TTC549 (cell line): ENCODE measurements around the gene HPS5.

ENCODE experiments used
- FAIRE-seq: peaks from 2 replicates; lab custom pipeline; 2012; peaks lifted over from hg19 to GRCh38; lab: Jason Lieb, UNC

HPS5 gene

DNA sequence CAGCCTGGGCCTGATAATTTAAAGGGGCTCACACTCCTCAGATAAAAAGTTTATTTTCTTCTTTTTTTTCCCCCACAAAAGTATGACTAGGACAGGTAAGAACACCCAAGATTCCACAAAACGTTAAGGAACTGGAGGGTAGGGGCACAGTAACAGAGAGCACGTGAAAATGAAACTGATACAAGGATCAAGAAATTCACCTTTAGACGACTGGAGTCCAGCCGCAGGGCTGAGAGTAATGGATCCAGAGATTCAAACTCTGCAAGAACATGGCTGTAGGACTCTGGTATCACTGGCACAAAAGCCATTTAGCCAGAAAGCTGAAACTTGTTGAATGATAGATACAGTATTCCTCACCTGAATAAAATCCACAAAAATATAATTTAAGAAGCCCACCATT, 4.4 kb downstream of the HPS5 start:
- no peak for FAIRE-seq

DNA sequence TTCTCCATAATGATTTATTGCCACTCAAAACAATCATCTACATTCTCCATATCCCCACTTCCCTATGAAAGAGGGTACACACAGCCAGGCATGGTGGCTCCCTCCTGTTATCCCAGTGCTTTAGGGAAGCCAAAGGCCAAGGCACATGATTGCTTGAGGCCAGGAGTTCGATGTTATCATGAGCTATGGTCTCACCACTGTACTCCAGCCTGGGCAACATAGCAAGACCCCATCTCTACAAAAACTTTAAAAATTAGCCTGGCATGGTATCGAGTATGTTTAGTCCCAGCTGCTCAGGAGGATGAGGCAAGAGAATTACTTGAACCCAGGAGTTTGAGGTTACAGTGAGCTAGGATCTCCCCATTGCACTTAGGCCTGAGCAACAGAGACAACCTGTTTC, 6.0 kb downstream of the HPS5 start:
- no peak for FAIRE-seq

DNA sequence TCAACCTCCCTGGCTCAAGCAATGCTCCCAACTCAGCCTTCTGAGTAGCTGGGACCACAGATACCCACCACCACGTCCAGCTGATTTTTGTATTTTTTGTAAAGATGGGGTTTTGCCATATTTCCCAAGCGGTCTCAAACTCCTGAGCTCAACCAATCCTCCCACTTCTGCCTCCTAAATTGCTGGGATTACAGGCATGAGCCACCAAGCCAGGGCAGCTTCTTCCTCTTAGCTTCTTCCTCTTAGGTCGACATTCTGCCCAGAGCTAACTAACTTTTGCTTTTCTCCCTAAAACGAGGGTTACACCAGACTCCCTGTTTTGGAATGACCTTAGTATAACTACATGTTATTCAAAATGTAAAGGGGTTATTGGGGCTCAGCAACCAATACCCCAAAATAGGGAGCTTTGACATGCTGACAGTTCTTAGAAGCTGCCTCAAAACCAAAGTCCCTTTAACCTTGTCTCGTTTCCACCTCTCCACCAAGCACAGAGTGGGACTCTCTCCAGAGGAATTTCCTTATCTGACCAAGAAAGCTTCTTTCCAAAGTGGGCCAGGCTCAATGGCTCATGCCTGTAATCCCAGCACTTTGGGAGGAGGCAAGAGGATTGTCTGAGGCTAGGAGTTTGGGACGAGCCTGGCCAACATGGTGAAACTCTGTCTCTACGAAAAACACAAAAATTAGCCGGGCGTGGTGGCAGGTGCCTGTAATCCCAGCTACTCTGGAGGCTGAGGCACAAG, 7.0 kb downstream of the HPS5 start:
- FAIRE-seq: no peak

DNA sequence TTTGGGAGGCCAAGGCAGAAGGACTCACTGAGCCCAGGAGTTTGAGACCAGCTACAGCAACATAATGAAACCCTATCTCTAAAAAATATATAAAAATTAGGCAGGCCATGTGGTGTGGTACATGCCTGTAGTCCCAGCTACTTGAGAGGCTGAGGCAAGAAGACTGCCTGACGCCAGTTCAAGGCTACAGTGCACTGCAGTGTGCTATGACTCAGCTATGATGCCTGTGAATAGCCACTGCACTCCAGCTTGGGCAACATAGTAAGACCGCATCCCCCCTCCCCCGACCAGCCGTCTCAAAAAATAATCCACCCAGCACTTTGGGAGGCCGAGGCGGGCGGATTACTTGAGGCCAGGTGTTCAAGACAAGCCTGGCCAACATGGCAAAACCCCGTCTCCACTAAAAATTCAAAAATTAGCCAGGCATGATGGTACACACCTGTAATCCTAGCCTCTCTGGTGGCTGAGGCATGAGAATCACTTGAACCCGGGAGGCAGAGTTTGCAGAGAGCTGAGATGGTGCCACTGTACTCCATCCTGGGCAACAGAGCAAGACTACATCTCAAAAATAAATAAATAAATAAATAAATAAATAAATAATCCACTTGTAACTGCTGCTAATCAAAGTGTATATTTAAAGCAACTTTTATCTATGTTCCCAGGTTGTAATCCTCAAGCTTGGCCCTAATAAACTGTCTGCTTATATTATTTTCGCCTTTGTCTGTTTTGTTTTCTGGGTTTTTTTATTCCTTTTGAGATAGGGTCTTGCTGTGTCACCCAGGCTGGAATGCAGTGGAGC, 7.8 kb downstream of the HPS5 start:
- FAIRE-seq: no peak

DNA sequence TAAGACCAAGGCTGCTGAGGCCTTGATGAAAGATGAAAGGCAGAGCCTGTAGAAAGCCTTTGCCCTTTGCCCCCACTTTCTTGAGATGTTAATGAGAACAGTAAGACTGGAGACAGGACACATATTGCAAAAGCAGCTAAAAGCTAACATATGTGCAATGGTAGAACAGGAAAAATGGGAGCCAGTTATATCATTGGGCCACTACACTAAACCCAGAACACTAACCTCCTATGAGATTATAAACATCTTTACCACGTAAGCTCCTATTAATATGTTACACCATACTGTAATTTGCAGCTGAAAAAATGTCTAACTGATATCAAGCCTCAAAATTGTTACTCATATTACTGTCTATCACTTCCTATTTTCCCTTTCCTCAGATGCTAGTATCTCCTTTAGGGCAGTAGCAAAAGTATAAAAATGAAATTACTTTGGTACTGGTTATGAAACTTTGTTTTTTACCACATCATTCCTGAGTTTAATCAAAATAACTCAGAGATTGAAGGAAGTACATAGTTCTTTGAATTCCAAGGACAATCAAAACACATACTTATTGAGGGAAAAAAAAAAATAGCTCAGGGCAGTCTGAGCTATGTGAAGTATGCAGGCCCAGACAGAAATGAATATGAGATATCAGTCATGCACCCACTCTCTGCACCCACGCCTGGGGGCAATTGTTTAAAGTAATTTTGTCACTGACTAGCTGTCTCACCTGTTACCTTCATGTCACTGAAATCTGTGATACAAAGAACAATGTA, 9.1 kb downstream of the HPS5 start:
- no peak for FAIRE-seq

DNA sequence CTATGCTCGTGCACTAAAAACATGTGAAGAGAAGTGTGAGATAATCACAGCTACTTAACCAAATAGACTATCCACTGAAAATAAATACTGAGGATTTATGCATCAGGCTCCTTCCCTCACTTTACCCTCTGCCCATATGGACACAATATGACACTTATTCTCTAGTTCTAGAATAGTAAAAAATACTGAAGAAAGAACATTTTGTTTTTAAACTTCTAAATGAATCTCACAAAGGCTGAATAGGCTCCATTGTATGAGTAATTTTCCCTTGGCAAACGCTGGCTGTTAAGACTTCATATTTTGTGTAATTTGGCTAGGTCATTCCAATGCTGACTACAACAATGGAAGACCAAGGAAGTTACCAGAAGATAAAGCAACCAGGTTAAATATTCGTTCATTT, 9.9 kb downstream of the HPS5 start:
- FAIRE-seq: no peak

DNA sequence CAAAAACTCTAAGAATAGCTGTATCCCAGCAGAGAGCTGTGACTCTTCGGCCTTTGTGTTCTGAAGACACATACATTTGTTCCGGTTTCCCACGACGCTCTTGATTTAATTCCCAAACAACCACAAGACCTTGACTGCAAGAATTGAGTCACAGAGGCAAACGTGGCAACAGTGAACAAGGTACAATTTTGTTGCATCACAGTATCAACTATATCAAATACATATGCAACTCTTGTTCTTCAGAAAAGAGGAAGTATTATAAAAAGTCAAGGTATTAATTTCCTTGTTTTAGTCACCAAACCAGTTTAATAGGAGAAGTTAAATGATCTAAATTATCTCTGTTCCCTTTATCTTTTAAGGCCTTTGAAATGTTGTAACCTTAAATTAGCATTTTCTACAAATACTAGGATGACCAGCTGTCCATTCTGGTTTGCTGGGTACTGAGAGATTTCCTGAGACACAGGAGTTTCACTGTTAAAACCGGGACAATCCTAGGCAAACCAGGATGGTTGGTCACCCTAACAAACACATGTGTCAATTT, 11.1 kb downstream of the HPS5 start:
- FAIRE-seq: no peak

DNA sequence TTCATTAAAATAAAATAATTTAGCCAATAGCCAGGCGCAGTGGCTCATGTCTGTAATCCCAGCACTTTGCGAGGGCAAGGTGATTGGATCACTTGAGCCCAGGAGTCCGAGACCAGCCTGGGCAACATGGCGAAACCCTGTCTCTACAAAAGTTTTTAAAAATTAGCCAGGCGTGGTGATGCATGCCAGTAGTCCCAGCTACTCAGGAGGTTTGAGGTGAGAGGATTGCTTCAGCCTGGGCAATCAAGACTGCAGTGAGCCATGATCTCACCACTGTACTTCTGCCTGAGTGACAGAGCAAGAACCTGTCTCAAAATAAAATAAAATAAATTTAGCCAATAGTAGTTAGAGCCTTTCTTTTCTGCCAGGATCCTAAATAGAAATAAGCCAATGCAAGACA, 12.2 kb downstream of the HPS5 start:
- no peak for FAIRE-seq

DNA sequence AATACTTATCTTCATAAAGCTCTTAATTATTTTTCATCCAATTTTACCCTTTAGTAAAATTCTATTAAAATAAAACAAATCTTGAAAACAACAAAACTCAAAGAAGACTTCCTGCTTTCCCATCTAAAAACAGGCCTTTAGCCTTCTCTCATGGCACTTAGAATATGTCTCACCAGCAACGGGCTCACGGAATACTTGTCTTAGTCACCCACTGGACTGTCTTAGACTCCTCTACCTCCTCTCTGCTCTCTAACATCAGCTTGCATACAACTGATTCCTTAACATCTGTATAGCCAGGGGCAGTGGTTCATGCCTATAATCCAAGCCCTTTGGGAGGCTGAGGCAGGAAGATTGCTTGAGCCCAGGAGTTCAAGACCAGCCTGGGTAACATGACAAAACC, 13.7 kb downstream of the HPS5 start:
- FAIRE-seq: no peak

DNA sequence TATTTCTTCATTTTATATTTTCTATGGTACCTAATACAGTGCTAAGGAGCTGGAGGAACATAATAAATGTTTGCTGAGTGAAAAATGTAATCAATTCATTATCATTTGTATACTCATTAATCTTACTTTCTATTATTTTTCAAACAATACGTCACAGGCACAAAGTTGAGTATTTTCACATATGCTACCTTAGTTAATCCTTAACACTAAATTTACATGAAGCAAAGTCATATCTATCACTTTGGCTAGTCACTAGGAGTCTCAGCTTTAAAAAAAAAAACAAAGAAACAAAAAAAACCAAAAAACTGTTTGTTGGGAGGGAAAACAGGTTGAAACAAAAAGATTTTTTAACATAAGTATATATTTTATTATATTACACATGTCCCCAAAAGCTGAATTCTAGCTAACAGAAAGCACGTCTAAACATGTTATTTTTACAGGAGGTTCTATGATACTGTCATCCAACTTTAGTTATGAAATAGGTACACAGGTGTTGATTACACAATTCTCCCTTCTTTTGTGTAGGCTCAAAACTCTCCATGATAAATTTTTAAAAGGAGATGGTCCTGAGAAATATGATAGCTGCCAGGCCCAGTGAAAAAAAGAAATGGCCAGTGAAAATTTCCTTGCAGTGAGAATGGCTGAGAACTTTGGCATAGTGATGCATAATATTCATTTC, 14.3 kb downstream of the HPS5 start:
- no peak for FAIRE-seq

DNA sequence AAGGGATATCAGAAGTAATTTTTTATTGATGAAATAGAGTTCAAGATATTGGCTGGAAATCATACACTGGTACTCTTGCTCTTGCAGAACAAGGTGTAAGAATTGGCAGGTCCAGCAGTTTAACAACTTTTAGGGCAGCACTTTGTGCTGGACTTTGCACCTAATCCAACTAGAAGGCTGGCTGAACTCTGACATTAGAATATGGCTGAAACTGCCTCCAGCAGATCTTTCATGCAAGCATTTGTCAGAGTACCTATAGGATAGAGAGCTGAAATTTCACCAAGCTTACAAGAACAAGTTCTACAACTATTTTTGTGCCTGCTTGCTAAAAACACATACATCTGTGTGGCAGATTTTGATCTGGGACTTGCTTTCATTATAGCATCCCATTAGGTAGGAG, 17.2 kb downstream of the HPS5 start:
- no peak for FAIRE-seq

DNA sequence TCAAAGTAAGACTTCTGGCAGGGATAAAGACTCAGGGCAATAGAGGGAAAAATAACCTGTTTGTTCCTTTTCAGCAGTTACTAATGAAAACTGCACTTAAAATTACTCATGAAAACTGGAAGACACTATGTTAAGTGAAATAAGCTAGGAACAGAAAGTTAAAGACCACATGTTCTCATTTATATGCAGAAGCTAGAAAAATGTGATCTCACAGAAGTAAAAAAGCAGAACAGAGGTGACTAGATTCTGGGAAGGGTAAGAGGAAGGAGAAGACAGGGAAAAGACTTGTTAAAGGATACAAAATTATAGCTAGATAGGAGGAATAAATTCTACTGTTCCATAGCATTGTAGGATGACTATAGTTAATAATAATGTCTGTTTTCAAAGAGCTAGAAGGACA, 22.2 kb downstream of the HPS5 start:
- no peak for FAIRE-seq

DNA sequence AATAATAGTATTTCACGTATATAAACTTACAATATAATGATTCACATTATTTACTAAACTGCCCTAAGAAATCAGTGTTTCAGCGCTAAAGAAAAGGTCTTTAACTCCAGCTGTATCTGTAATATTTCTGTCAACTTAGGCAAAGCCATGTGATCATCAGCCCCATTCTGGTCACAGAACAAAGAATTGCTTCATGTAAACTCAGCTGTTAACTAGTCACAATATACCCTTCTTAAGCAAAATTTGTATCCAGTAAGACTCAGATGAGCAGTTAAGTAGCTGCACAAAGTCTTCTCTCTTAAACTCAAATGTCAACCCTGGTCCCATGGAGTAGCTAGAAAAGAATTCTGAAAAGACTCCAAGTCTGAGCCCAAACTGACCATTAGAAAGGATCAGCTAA, 26.6 kb downstream of the HPS5 start:
- FAIRE-seq: no peak

DNA sequence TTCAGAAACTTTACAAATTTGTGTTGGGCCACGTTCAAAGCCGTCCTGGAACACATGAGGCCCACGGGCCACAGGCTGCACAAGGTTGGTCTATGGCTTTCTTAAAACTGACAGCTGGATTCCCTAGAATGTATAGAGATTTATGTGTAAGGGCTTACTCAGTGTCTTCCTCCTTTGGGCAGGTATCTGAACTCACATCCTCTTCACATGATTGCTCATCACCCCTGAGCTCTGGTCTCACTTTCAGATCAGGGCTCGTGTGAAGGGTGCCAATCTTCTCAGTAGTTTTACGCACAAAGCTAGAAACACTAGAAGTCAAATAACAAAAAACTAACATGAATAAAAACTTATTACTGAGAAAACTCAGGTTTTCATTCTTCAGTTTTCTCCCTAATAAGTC, 27.1 kb downstream of the HPS5 start:
- no peak for FAIRE-seq

DNA sequence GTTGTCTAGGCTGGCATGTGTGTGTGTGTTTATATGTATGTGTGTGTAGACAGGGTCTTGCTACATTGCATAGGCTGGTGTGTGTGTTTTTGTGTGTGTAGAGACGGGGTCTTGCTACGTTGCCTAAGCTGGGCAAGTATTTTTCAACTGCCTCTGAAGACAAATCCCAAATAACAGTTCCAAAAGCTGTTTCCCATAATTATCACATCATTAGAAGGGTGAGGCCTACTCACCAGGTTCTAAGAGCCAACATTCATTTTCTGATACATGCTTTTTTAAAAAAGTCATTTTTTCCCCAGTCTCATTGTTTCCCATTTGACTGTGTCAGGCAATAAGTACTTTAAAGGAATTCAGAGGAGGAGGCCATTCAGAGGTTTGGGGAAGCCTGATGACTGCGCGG, 33.0 kb downstream of the HPS5 start:
- no peak for FAIRE-seq

DNA sequence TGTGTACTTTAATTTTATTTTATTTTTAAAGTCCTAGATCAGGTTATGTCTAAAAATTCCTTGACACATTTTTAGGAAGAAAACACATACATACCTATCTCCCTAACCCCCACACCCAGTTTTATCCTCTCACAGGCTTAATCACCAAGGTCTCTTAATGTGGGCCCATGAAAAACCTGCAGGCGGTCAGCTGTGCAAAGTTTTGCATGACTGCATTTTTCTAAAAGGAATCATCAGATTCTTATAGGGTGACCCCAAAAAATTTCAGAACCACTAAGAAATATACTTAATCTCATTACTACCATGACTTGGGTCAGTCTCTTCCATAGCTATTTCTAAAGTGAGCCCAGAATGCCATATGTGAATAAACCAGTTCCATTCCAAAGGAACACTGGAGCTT, 36.1 kb downstream of the HPS5 start:
- FAIRE-seq: no peak

DNA sequence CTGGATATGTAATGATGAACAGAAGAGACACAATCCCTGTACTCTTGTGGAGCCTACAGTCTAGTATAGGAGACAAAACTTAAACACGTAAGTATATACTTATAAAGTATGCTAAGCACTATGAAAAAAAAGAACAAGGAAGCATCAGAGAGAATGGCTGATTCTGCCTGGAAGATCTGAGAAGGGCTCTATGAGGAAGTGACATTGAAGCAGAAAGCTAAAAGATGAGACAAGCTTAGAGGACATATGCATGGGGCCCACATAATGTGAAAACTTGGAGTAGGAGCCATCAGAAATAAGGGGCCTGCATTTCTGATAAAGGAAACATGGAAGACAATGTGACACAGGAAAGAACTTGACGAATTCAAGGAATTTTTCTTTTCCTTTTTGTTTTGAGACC, 39.3 kb downstream of the HPS5 start:
- no peak for FAIRE-seq

DNA sequence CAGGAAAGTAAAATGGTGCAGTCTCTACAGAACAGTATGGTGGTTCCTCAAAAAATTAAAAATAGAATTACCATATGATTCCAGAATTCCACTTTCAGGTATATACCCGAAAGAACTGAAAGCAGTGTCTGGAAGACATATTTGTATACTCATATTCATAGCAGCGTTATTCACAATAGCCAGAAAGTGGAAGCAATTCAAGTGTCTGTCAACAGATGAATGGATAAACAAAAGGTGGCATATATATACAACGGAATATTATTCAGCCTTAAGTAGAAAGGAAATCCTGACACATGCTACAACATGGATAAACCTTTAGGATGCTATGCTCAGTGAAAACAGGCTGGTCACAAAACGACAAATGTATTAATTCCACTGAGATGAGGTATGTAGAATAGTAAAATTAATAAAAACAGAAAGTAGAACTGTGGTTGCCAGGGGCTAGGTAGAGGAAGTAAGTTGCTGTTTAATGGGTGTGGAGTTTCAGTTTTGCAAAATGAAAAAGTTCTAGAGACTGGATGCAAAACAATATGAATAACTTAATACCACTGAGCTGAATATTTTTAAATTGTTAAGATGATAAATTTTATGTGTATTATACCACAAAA, 41.4 kb downstream of the HPS5 start:
- FAIRE-seq: no peak

DNA sequence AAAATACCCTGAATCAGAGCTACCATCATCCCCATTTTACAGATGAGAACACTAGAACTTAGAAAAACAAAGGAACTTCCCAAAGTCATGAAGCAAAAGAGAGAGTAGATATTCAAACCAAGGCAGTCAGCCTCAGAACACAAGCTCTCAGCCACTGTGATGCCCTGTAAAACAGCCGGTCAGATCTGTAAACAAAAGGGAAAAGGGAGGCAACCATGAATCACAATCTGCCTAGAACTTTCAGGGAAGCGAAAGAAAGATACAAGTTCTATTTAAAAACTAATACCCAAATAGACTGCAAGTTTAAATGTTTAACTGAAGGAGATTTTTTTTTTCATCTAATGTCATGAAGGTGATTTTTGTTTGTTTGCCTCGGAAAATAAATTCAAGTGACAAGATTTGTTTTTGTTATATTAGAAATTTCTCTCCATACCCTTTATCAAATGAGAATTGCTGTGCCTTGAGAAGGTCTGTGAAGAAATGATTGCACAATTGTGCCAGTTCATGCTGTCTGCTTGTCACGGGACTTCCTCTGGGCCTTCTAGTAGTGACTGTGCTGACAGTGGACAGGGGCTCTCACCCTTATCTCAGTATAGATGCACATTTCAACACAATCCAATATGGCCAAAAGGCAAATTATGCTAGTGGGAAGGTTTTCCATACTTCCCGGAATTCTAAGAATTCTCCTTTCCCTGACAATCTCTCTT, 44.2 kb downstream of the HPS5 start:
- no peak for FAIRE-seq

DNA sequence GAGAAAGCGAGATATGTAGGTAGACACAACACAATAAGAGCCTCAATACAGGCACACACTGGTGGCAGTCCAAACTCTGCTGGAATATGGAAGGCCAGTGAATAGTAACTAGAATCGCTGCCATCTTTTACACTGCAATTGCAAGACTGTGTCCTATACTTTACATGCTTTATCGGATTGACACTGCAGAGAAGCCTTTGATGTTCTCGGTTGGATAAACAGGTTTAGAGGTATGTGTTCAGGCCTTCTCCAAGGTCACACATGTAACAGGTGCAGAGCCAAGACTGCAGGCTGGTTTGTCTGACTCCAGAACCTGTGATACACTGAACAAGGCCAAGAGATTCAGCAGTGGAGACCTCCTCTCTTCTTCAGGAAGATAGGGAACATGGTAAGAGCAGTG, 50.7 kb downstream of the HPS5 start:
- FAIRE-seq: no peak

DNA sequence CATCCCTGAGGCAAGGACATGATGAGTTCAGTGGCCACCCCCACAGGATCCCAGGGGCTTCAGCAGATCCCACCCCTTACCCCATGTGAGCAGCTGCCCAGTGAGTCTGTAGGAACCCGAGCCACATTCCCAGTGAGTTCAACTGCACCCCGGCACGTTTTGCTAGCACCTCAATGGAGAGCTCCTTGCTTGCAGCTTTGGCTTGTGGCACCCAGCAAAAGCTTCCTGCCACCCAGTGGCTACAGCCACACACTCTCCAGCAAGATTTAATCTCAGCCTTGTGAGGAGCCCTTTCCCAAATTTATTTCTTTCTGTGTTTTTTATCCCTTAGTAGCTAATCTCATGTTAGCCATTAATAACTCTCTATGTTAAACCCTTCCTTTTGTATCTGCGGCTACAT, 51.8 kb downstream of the HPS5 start:
- no peak for FAIRE-seq
